ENCODE results near the gene ZC3H18. TPM values are rescaled to one million over a fixed set of nuclear protein-coding genes. Genes with fewer than 3 reads are reported as not detected.

ZC3H18 gene
- total and polyA plus RNA-seq, 8 donors: 15.5 to 312 (median 19.0) TPM

DNA sequence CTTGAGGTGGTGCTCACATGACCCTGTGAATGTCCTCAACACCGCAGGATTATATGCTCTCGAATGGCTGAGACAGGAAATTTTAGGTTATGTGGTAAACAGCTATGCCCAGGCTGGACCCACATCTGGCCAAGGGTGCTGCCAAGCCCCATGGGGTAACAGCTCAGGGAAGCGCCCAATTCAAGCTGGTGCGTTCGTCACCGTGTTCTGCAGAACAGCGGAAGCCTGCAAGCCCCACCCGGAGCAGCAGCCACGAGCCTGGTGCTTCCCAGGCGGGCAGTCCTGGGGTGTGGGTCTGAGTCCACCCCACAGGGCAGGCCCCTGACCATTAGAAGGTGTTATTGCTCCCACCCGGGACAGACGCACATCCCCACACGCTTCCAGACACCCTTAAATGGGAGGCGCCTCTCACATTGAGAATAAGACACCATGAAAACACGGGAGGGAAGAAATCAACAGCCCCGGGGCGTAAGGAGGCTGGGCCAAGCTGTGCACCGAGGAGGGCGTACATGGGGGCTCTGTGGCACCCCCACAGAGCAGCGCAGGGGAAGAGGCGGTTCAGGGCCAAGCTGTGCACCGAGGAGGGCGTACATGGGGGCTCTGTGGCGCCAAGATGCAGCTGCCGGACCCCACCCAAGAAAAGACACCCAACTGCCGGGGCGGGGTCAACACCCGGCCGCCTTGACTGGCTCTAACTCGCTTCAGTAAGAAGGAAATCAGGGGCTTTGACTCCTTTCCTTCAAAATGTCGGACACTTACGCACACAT, 83.6 kb downstream of the ZC3H18 start:
- intact Hi-C loops (cut with DNase I; ENCODE audit: low total_unique reads): no loop called here
- peaks cover 8 to 65% (median 58%) of the 10 kb centered on the region in 4 donors for H3K36me3 ChIP-seq
- H3K4me3 ChIP-seq: no peak overlapping the region
- DNase-seq: no peak
- no peaks in the 10 kb centered on the region for H3K27me3 ChIP-seq
- TF ChIP-seq POLR2A (IDR thresholded peaks at IDR 0.05) (no peak), POLR2AphosphoS5 (IDR thresholded peaks at IDR 0.05) (no peak), EP300 (IDR thresholded peaks at IDR 0.05) (no peak)
- TF ChIP-seq, protein P1, sequence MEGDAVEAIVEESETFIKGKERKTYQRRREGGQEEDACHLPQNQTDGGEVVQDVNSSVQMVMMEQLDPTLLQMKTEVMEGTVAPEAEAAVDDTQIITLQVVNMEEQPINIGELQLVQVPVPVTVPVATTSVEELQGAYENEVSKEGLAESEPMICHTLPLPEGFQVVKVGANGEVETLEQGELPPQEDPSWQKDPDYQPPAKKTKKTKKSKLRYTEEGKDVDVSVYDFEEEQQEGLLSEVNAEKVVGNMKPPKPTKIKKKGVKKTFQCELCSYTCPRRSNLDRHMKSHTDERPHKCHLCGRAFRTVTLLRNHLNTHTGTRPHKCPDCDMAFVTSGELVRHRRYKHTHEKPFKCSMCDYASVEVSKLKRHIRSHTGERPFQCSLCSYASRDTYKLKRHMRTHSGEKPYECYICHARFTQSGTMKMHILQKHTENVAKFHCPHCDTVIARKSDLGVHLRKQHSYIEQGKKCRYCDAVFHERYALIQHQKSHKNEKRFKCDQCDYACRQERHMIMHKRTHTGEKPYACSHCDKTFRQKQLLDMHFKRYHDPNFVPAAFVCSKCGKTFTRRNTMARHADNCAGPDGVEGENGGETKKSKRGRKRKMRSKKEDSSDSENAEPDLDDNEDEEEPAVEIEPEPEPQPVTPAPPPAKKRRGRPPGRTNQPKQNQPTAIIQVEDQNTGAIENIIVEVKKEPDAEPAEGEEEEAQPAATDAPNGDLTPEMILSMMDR (IDR thresholded peaks at IDR 0.05): no peak
- no peaks in the 10 kb centered on the region for H3K9me3 ChIP-seq
- H3K27ac ChIP-seq: no peak overlapping the region
- WGBS, 5 donors: 87 to 90% (median 87%) methylated on average over 30 to 32 of the region's 32 CpGs
- peaks cover 27 to 30% (median 28%) of the 10 kb centered on the region in 4 donors for H3K4me1 ChIP-seq

DNA sequence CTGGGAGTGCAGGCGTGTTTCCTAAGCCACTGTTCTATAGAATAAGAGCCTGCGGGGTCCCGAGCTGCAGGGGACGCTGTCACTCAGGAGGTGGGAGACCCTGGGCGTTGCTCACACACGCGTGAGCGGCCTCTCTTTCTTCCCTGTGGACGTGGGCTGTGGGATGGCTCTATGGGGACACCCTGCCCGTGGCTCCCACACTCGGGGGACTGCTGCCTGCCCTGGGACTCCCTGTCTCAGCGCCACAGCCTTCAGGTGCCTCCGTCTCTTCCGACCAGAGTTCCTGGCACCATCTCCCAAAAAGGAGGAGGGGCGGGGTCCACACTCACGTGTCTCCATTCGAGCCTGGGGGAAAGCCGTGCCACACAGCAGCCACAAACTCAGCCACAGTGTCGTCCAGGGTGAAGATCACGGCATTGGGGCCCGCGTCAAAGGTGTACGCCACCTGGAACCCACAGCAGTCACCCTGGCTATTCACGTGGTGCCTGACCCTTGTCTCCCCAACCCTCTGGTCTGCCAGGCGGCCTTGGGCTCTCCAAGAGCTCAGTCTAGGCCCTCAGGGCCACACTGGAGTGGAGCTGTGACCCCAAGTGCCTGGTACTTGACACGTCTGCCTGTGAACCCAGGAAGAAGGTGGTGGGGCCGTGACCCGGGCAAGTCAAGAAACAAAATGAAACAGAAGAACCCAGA, 84.3 kb downstream of the ZC3H18 start:
- Histone ChIP-seq H3K4me1 (peaks cover 20 to 27% (median 24%) of the 10 kb centered on the region in 4 donors), H3K27ac (no peak overlapping the region), H3K4me3 (no peak overlapping the region), H3K36me3 (peaks cover 8 to 65% (median 56%) of the 10 kb centered on the region in 4 donors), H3K9me3 (no peaks in the 10 kb centered on the region), H3K27me3 (no peaks in the 10 kb centered on the region)
- intact Hi-C loops (cut with DNase I; ENCODE audit: low total_unique reads): no loop called here
- no peak for TF ChIP-seq EP300 (IDR thresholded peaks at IDR 0.05)
- TF ChIP-seq POLR2A (IDR thresholded peaks at IDR 0.05): no peak
- TF ChIP-seq, protein P1 (IDR thresholded peaks at IDR 0.05): no peak
- TF ChIP-seq POLR2AphosphoS5 (IDR thresholded peaks at IDR 0.05): no peak
- 89 to 95% (median 89%) methylated on average over 10 to 28 of the region's 28 CpGs for WGBS, 5 donors
- DNase-seq: no peak

DNA sequence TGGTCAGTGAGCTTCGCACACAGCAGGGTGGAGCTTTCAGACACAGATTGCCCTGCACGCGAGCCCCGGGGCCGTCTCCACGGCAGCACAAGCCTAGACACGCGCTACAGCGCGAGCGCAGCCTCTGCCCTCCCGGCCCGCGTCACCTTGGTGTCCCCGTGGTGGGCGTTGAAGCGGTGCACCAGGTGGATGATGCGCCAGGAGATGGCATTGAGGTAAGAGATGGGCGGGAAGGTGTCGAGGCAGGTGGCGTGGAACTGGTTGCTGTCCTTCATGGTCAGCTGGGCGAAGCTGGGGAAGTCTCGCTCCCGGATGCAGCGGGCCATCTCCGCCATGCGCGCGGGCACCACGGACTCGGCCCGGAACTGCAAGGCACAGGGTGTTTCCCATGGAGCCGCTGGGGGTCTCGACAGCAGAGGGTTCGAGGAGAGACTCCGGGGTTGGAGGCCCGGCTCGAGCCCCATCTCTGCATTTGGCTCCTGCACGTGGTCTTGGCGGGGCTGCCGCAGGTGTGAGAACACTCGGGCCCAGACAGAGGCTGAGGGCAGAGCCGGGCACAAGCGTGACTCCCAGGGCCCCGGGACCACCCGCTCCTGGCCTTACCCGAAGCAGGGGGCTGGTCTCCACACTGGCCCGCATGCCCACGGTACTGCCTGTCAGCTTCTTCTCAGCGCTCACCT, 85.0 kb downstream of the ZC3H18 start:
- peaks cover 8 to 65% (median 57%) of the 10 kb centered on the region in 4 donors for H3K36me3 ChIP-seq
- TF ChIP-seq POLR2AphosphoS5 (IDR thresholded peaks at IDR 0.05) (no peak), POLR2A (IDR thresholded peaks at IDR 0.05) (no peak), EP300 (IDR thresholded peaks at IDR 0.05) (no peak)
- TF ChIP-seq, protein P1 (IDR thresholded peaks at IDR 0.05): no peak
- H3K4me1 ChIP-seq: peaks cover 17 to 20% (median 17%) of the 10 kb centered on the region in 4 donors
- no peak overlapping the region for H3K4me3 ChIP-seq
- no peaks in the 10 kb centered on the region for H3K27me3 ChIP-seq
- H3K27ac ChIP-seq: no peak overlapping the region
- no peak for DNase-seq
- 95 to 97% (median 96%) methylated on average over 44 to 50 of the region's 50 CpGs for WGBS, 5 donors
- H3K9me3 ChIP-seq: no peaks in the 10 kb centered on the region
- intact Hi-C loops (cut with DNase I; ENCODE audit: low total_unique reads): no loop called here

DNA sequence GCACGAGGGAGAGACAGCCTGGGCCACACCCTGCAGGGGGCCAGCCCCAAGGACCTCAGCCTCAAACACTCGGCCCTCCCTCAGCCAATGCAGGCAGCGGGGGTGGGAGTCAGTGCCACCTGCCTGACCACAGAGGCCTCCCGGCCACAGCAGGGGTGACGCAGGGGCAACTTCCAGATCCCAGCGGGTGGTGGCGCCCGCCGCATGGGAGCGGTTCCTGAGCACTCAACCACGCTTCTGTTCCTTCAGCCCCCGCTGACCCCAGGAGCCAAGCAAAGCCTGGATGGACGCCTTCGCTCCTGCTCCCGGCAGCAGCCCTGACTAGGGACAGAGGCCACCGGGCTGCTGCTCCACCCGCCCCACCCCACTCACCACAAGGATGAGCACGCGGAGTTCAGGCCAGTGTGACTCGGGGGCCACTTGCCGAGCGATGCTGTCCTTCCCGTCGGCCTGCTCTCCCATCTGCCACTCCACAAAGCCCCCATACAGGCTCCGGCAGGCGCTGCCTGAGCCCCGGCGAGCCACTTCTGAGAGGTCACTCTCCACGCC, 85.6 kb downstream of the ZC3H18 start:
- Histone ChIP-seq H3K4me1 (peaks cover 11 to 19% (median 13%) of the 10 kb centered on the region in 4 donors), H3K27ac (no peak overlapping the region), H3K27me3 (no peaks in the 10 kb centered on the region), H3K4me3 (no peak overlapping the region), H3K36me3 (peaks cover 8 to 65% (median 57%) of the 10 kb centered on the region in 4 donors), H3K9me3 (no peaks in the 10 kb centered on the region)
- no peak for DNase-seq
- 91 to 96% (median 93%) methylated on average over 11 to 29 of the region's 29 CpGs for WGBS, 5 donors
- intact Hi-C loops (cut with DNase I; ENCODE audit: low total_unique reads): no loop called here
- no peak for TF ChIP-seq POLR2A (IDR thresholded peaks at IDR 0.05)
- no peak for TF ChIP-seq EP300 (IDR thresholded peaks at IDR 0.05)
- no peak for TF ChIP-seq POLR2AphosphoS5 (IDR thresholded peaks at IDR 0.05)
- TF ChIP-seq, protein P1 (IDR thresholded peaks at IDR 0.05): no peak

Data from stomach (tissue), 9 donors.